Fibroblast of mammary gland (primary cell): Measurements from ENCODE around the gene FBH1.
"Not testable (repeated sequence)": the region's sequence is repeated elsewhere in the genome, so short reads cannot be mapped to it uniquely, and the experiment has no call there.

Experiments
- DNase-seq: peaks from one replicate; pipeline ENCODE4 v3.0.0-alpha.2; 2010; ENCODE audit warnings: low read depth
- H3K4me3 ChIP-seq: 2 replicates; pipeline ENCODE4 v1.5.1; 2011; ENCODE audit warnings: low read depth, mild to moderate bottlenecking, low read length, moderate library complexity; ENCODE audit not compliant: control insufficient read depth
- CTCF ChIP-seq: conservative IDR thresholded peaks from 2 replicates; pipeline ENCODE4 v1.5.1; 2011; ENCODE audit warnings: low read depth, low read length, inconsistent platforms; ENCODE audit not compliant: control insufficient read depth, insufficient read depth

The FBH1 gene

GRCh38 chr10:5905854-5906507 lies 15.9 kb downstream of the FBH1 start:
- DNase-seq, result no peak
- H3K4me3 ChIP-seq, result no peak overlapping the region
- TF ChIP-seq CTCF, result no peak

GRCh38 chr10:5906651-5907050 lies 16.6 kb downstream of the FBH1 start:
- no peak for TF ChIP-seq CTCF
- no peak for DNase-seq
- H3K4me3 ChIP-seq, result no peak overlapping the region

- not testable (repeated sequence) for DNase-seq, H3K4me3 ChIP-seq
Measured at GRCh38 chr10:5908676-5909075, 18.6 kb downstream of the FBH1 start.

GRCh38 chr10:5910323-5911100 lies 20.5 kb downstream of the FBH1 start:
- peak; percentile 8 for DNase-seq
- TF ChIP-seq CTCF, result no peak
- H3K4me3 ChIP-seq, result no peak overlapping the region

GRCh38 chr10:5911670-5912069 lies 21.6 kb downstream of the FBH1 start:
- TF ChIP-seq CTCF, result no peak
- DNase-seq, result no peak
- no peak overlapping the region for H3K4me3 ChIP-seq

GRCh38 chr10:5913736-5914135 lies 23.7 kb downstream of the FBH1 start:
- H3K4me3 ChIP-seq, result no peak overlapping the region
- no peak for TF ChIP-seq CTCF
- no peak for DNase-seq

GRCh38 chr10:5915451-5915850 lies 25.4 kb downstream of the FBH1 start:
- no peak overlapping the region for H3K4me3 ChIP-seq
- TF ChIP-seq CTCF, result no peak
- DNase-seq, result no peak
